ENCODE data around the gene FADS6.
"Not testable (repeated sequence)": the region's sequence is repeated elsewhere in the genome, so short reads cannot be mapped to it uniquely, and the experiment has no call there.

Gene FADS6

GRCh38 chr17:74881073-74881472 is 12.4 kb downstream of the FADS6 start:
- Mint-ChIP-seq H3K9me3 (no peaks in the 10 kb centered on the region), H3K27ac (no peak overlapping the region), H3K4me3 (no peak overlapping the region), H3K4me1 (no peaks in the 10 kb centered on the region), H3K36me3 (no peaks in the 10 kb centered on the region)
- no peak for DNase-seq (ENCODE audit: low spot score in 2 of 2)
- no peak for ATAC-seq

DNA sequence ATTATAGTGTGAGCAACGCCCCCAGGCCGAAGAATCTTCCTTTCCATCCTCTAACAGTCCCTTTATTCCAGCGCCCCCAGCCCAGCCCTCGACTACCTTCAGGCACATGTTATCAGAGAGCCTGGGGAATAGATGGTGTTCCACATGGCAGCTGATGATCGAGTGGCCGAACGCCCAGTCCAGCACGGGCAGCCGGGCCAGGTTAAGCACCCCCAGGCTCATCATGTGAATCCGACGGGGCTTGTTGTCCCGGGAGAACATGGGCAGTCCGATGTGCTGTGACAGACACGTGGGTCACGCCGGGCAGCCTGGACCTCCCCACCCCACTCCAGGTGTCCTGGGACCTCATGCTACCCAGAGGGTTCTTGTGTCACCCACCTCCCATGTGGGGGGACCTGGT is 14.1 kb downstream of the FADS6 start:
- Mint-ChIP-seq H3K9me3 (no peaks in the 10 kb centered on the region), H3K27ac (no peak overlapping the region), H3K4me3 (no peak overlapping the region), H3K36me3 (no peaks in the 10 kb centered on the region), H3K4me1 (no peaks in the 10 kb centered on the region)
- DNase-seq (ENCODE audit: low spot score in 2 of 2) (no peak), ATAC-seq (no peak)

GRCh38 chr17:74878658-74879057 is 14.8 kb downstream of the FADS6 start:
- DNase-seq (ENCODE audit: low spot score in 2 of 2) (no peak), ATAC-seq (no peak)
- H3K4me3 Mint-ChIP-seq, result no peak overlapping the region
- no peaks in the 10 kb centered on the region for H3K9me3 Mint-ChIP-seq
- H3K4me1 Mint-ChIP-seq, result peaks cover 5% of the 10 kb centered on the region
- no peaks in the 10 kb centered on the region for H3K36me3 Mint-ChIP-seq
- H3K27ac Mint-ChIP-seq, result peak overlapping the region; percentile 32

GRCh38 chr17:74877592-74878548 is 15.6 kb downstream of the FADS6 start:
- no peak for DNase-seq (ENCODE audit: low spot score in 2 of 2)
- Mint-ChIP-seq H3K36me3 (peaks cover 6% of the 10 kb centered on the region), H3K9me3 (no peaks in the 10 kb centered on the region), H3K4me3 (no peak overlapping the region), H3K4me1 (peaks cover 6% of the 10 kb centered on the region), H3K27ac (peak overlapping the region; percentile 72)
- no peak for ATAC-seq

DNA sequence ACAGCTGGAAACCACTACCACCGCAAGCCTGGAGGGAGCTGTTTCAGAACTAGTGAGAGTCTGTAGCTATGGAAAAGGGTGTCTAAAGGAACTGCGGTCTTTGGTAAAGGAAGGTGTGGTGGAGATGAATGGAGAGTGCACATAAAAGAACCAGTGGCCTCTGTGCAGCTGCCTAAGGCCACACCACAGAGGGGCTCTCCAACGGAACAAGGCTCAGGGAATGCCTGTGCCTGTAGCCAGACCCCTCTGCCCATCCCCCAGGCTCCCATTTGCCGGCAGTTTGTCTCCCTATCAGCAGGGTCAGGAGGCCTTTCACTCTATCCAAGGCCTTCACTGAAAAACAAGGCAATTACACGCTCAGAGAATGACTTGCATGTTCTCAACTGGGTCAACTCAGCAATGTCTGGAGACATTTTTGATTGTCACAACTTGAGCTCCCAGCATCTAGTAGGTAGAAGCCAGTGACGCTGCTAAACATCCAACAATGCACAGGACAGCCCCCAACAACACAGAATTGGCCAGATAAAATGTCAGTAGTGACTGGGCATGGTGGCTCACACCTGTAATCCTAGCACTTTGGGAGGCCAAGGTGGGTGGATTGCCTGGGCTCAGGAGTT is 17.3 kb downstream of the FADS6 start:
- DNase-seq (ENCODE audit: low spot score in 2 of 2), result no peak
- Mint-ChIP-seq H3K4me1 (peaks cover 23% of the 10 kb centered on the region), H3K36me3 (peaks cover 15% of the 10 kb centered on the region), H3K27ac (no peak overlapping the region), H3K9me3 (no peaks in the 10 kb centered on the region), H3K4me3 (no peak overlapping the region)
- ATAC-seq, result no peak

GRCh38 chr17:74875155-74875976 is 18.1 kb downstream of the FADS6 start:
- ATAC-seq (no peak), DNase-seq (ENCODE audit: low spot score in 2 of 2) (no peak)
- H3K36me3 Mint-ChIP-seq, result peaks cover 15% of the 10 kb centered on the region
- H3K27ac Mint-ChIP-seq, result peak overlapping the region; percentile 11
- no peaks in the 10 kb centered on the region for H3K9me3 Mint-ChIP-seq
- H3K4me3 Mint-ChIP-seq, result peak overlapping the region; percentile 81
- peaks cover 24% of the 10 kb centered on the region for H3K4me1 Mint-ChIP-seq

- H3K4me3 Mint-ChIP-seq, result peak overlapping the region; percentile 81
- no peak overlapping the region for H3K27ac Mint-ChIP-seq
- no peaks in the 10 kb centered on the region for H3K9me3 Mint-ChIP-seq
- H3K4me1 Mint-ChIP-seq, result peaks cover 24% of the 10 kb centered on the region
- ATAC-seq (no peak), DNase-seq (ENCODE audit: low spot score in 2 of 2) (no peak)
- H3K36me3 Mint-ChIP-seq, result peaks cover 15% of the 10 kb centered on the region
Measured at GRCh38 chr17:74874615-74875037, 18.8 kb downstream of the FADS6 start.

- ATAC-seq (no peak), DNase-seq (ENCODE audit: low spot score in 2 of 2) (no peak)
- Mint-ChIP-seq H3K4me1 (peaks cover 24% of the 10 kb centered on the region), H3K9me3 (no peaks in the 10 kb centered on the region), H3K4me3 (peak overlapping the region; percentile 81), H3K27ac (peak overlapping the region; percentile 98), H3K36me3 (peaks cover 15% of the 10 kb centered on the region)
Measured at GRCh38 chr17:74873874-74874614, 19.4 kb downstream of the FADS6 start.

- Mint-ChIP-seq H3K4me1 (peaks cover 24% of the 10 kb centered on the region), H3K27ac (peak overlapping the region; percentile 98), H3K36me3 (peaks cover 15% of the 10 kb centered on the region), H3K4me3 (peak overlapping the region; percentile 81), H3K9me3 (no peaks in the 10 kb centered on the region)
- ATAC-seq (peak; percentile 96), DNase-seq (ENCODE audit: low spot score in 2 of 2) (peak; percentile 98 to 100)
Measured at GRCh38 chr17:74873037-74873873, 20.2 kb downstream of the FADS6 start.

GRCh38 chr17:74872313-74873036 is 21.0 kb downstream of the FADS6 start, which contains the start of gene FDXR:
Gene FDXR, minus strand, starts transcription at chr17:74872994. Its CDS starts 50 bp downstream, at chr17:74872944.
- H3K9me3 Mint-ChIP-seq, result no peaks in the 10 kb centered on the region
- H3K27ac Mint-ChIP-seq, result peak within 1 kb of the TSS; percentile 98
- peak within 1 kb of the TSS; percentile 81 for H3K4me3 Mint-ChIP-seq
- DNase-seq (ENCODE audit: low spot score in 2 of 2), result no peak
- peaks cover 24% of the 10 kb centered on the region for H3K4me1 Mint-ChIP-seq
- ATAC-seq, result peak; percentile 29
- peaks cover 15% of the 10 kb centered on the region for H3K36me3 Mint-ChIP-seq

- peaks cover 17% of the 10 kb centered on the region for H3K36me3 Mint-ChIP-seq
- H3K9me3 Mint-ChIP-seq, result no peaks in the 10 kb centered on the region
- no peak overlapping the region for H3K27ac Mint-ChIP-seq
- ATAC-seq (no peak), DNase-seq (ENCODE audit: low spot score in 2 of 2) (no peak)
- peaks cover 24% of the 10 kb centered on the region for H3K4me1 Mint-ChIP-seq
- H3K4me3 Mint-ChIP-seq, result peak overlapping the region; percentile 81
Measured at GRCh38 chr17:74871356-74872076, 21.9 kb downstream of the FADS6 start.

DNA sequence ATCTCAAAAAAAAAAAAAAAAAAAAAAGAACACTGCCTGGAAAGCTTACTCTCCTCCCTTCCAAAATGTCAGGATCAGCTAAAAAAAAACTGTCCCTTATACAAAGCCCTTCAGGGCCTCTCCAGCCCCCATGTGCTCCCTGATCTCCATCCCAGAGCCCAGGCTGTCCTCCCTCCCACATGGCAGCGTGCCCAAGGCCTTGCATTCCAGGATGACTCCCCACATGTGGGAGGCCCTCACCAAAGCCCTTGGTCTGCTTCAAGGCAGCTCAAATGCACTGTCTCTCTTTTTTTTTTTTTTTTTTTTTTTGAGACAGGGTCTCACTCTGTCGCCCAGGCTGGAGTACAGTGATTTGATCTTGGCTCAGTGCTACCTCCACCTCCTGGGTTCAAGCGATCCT is 22.9 kb downstream of the FADS6 start:
- Mint-ChIP-seq H3K9me3 (no peaks in the 10 kb centered on the region), H3K36me3 (peaks cover 19% of the 10 kb centered on the region), H3K4me3 (no peak overlapping the region), H3K4me1 (peaks cover 24% of the 10 kb centered on the region), H3K27ac (no peak overlapping the region)
- DNase-seq (ENCODE audit: low spot score in 2 of 2), result no peak
- ATAC-seq, result no peak

DNA sequence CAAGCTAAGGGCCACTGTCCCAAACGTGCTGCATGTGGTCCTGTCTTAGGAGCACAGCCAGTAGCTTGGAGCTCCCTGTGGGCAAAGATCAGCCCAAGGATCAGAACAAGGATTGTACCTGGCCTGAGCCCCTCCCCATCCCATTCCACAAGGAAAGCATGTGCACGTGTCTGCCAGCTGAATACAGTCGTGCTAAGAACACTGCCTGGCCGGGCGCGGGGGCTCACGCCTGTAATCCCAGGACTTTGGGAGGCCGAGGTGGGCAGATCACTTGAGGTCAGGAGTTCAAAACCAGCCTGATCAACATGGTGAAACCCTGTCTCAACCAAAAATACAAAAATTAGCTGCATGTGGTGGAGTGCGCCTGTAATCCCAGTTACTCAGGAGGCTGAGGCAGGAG is 23.4 kb downstream of the FADS6 start:
- H3K36me3 Mint-ChIP-seq, result peaks cover 19% of the 10 kb centered on the region

More for the DNA sequence above, 23.4 kb downstream of the FADS6 start:
- not testable (repeated sequence) for DNase-seq (ENCODE audit: low spot score in 2 of 2); ATAC-seq; H3K27ac Mint-ChIP-seq; H3K4me3 Mint-ChIP-seq; H3K9me3 Mint-ChIP-seq
- H3K4me1 Mint-ChIP-seq, result peaks cover 28% of the 10 kb centered on the region
